Keratinocyte (primary cell): Measurements from ENCODE around the gene PTPRN2. TPM values are rescaled to one million over a fixed set of nuclear protein-coding genes. Genes with fewer than 3 reads are reported as not detected.

Source experiments
- DNase-seq: peaks from one replicate; pipeline ENCODE4 v3.0.0-alpha.2; 2011; ENCODE audit warnings: low read depth, missing footprints, low spot score
- FAIRE-seq: peaks from 2 replicates; lab custom pipeline; 2011; peaks lifted over from hg19 to GRCh38; lab: Jason Lieb, UNC
- H2AFZ ChIP-seq: 2 replicates; pipeline ENCODE4 v1.6.0; 2012; ENCODE audit warnings: low read length, control low read depth, inconsistent platforms; ENCODE audit not compliant: control insufficient read depth
- H3K27ac ChIP-seq: 2 replicates; pipeline ENCODE4 v1.5.1; 2011; ENCODE audit warnings: low read length; ENCODE audit not compliant: control insufficient read depth, insufficient read depth
- H3K27me3 ChIP-seq: 3 replicates; pipeline ENCODE4 v1.6.0; 2011; ENCODE audit warnings: low read length; ENCODE audit not compliant: control insufficient read depth, insufficient read depth; ENCODE audit errors: extremely low read depth
- H3K36me3 ChIP-seq, 2 experiments: 2 replicates in 1 of 2; 3 replicates in 1 of 2; pipeline ENCODE4 v1.5.1; 2011; ENCODE audit warnings: low read length in 2 of 2, mild to moderate bottlenecking in 1 of 2; ENCODE audit not compliant: control insufficient read depth in 2 of 2, insufficient read depth in 2 of 2; ENCODE audit errors: extremely low read depth in 1 of 2
- H3K4me1 ChIP-seq: 3 replicates; pipeline ENCODE4 v1.5.1; 2011; ENCODE audit warnings: low read length; ENCODE audit not compliant: control insufficient read depth, insufficient read depth; ENCODE audit errors: extremely low read depth
- H3K4me2 ChIP-seq: 3 replicates; pipeline ENCODE4 v1.6.0; 2011; ENCODE audit warnings: low read depth, low read length; ENCODE audit not compliant: control insufficient read depth, insufficient read depth; ENCODE audit errors: extremely low read depth
- H3K4me3 ChIP-seq, 3 experiments: fragments of 200-600 bp in 1 of 3; sonication (generic) in 1 of 3; 2 replicates in 2 of 3; 3 replicates in 1 of 3; pipeline ENCODE4 v1.5.1; 2011 to 2016; ENCODE audit warnings: low read length in 3 of 3, mild to moderate bottlenecking in 3 of 3, control low read depth in 2 of 3, inconsistent platforms in 1 of 3, low read depth in 1 of 3, mixed read lengths in 1 of 3, mixed run types in 1 of 3, moderate library complexity in 1 of 3; ENCODE audit not compliant: control insufficient read depth in 2 of 3, insufficient read depth in 2 of 3; ENCODE audit errors: extremely low read depth in 1 of 3
- H3K79me2 ChIP-seq: 2 replicates; pipeline ENCODE4 v1.6.0; 2012; ENCODE audit warnings: low read length; ENCODE audit not compliant: control insufficient read depth, insufficient read depth
- H3K9ac ChIP-seq: 3 replicates; pipeline ENCODE4 v1.6.0; 2011; ENCODE audit warnings: low read length; ENCODE audit not compliant: control insufficient read depth, insufficient read depth; ENCODE audit errors: extremely low read depth
- H3K9me1 ChIP-seq: 3 replicates; pipeline ENCODE4 v1.6.0; 2011; ENCODE audit warnings: low read length; ENCODE audit not compliant: control insufficient read depth, insufficient read depth; ENCODE audit errors: extremely low read depth
- H3K9me3 ChIP-seq: 2 replicates; pipeline ENCODE4 v1.5.1; 2012; ENCODE audit warnings: low read depth, low read length; ENCODE audit not compliant: control insufficient read depth
- H4K20me1 ChIP-seq: 3 replicates; pipeline ENCODE4 v1.6.0; 2011; ENCODE audit warnings: low read length; ENCODE audit not compliant: control insufficient read depth, insufficient read depth; ENCODE audit errors: extremely low read depth
- EZH2 ChIP-seq: IDR thresholded peaks from one replicate; pipeline ENCODE4 v1.6.1; 2012; ENCODE audit warnings: inconsistent platforms, mild to moderate bottlenecking, low read length, moderate library complexity
- dilution Hi-C: fragments of 300-500 bp; cut with MboI; formaldehyde crosslinking; loops from one replicate; pipeline ENCODE4 v1.7.0; 2020; ENCODE audit warnings: low sequenced_read_pairs; ENCODE audit not compliant: extremely low pct_ligation_motif_present
- polyA plus RNA-seq, 5 experiments: library from polyadenylated mRNA; depleted of rRNA in 3 of 5; stranded (reverse) in 3 of 5; stranded (forward) in 1 of 5; unstranded in 1 of 5; fragments of >200 nt; gene quantifications; 1 replicate in 1 of 5; 2 replicates in 3 of 5; 3 replicates in 1 of 5; pipeline versions ENCODE4 v1.2.1 to v1.2.3, GENCODE V29; 2011 to 2012; ENCODE audit warnings: missing spikeins in 2 of 5, low read depth in 1 of 5, low replicate concordance in 1 of 5
- TF ChIP-seq, protein P1 (sequence below), 3 experiments: IDR thresholded peaks in 1 of 3; conservative IDR thresholded peaks in 1 of 3; optimal IDR thresholded peaks in 1 of 3; 2 replicates in 2 of 3; 3 replicates in 1 of 3; pipeline versions ENCODE3 to v1.5.1; 2011; ENCODE audit warnings: low read length in 3 of 3, mild to moderate bottlenecking in 3 of 3, moderate library complexity in 2 of 3, control low read depth in 1 of 3, inconsistent platforms in 1 of 3; ENCODE audit not compliant: insufficient read depth in 2 of 3; ENCODE audit errors: extremely low read depth in 1 of 3

PTPRN2 gene
- polyA plus RNA-seq, 1 donor (not counting 4 experiments of a cell fraction or from before 2014, with no cell fraction given) = not detected

GRCh38 chr7:157614457-157615020 lies 973.1 kb downstream of the PTPRN2 start:
- Histone ChIP-seq H3K4me2 (no peak overlapping the region), H3K9me1 (no peaks in the 10 kb centered on the region), H3K4me1 (no peaks in the 10 kb centered on the region), H2AFZ (no peak overlapping the region), H3K27ac (no peak overlapping the region), H3K36me3 (no peaks in the 10 kb centered on the region), H3K4me3 (no peak overlapping the region), H3K27me3 (peaks cover 3% of the 10 kb centered on the region), H3K9ac (no peak overlapping the region), H3K9me3 (peaks cover 15% of the 10 kb centered on the region), H3K79me2 (no peaks in the 10 kb centered on the region), H4K20me1 (no peaks in the 10 kb centered on the region)
- FAIRE-seq (no peak), DNase-seq (no peak)
- TF ChIP-seq, protein P1, sequence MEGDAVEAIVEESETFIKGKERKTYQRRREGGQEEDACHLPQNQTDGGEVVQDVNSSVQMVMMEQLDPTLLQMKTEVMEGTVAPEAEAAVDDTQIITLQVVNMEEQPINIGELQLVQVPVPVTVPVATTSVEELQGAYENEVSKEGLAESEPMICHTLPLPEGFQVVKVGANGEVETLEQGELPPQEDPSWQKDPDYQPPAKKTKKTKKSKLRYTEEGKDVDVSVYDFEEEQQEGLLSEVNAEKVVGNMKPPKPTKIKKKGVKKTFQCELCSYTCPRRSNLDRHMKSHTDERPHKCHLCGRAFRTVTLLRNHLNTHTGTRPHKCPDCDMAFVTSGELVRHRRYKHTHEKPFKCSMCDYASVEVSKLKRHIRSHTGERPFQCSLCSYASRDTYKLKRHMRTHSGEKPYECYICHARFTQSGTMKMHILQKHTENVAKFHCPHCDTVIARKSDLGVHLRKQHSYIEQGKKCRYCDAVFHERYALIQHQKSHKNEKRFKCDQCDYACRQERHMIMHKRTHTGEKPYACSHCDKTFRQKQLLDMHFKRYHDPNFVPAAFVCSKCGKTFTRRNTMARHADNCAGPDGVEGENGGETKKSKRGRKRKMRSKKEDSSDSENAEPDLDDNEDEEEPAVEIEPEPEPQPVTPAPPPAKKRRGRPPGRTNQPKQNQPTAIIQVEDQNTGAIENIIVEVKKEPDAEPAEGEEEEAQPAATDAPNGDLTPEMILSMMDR (optimal IDR thresholded peaks at IDR 0.05 in 1 of 3, IDR thresholded peaks at IDR 0.05 in 1 of 3, conservative IDR thresholded peaks at IDR 0.05 in 1 of 3; ENCODE audit: extremely low read depth in 1 of 3, insufficient read depth in 2 of 3, low read length in 3 of 3) = no peak
- TF ChIP-seq EZH2 = no peak
- dilution Hi-C loops = no loop called here

- no peaks in the 10 kb centered on the region for H4K20me1 ChIP-seq
- H3K36me3 ChIP-seq = no peaks in the 10 kb centered on the region
- H3K9me1 ChIP-seq = no peaks in the 10 kb centered on the region
- dilution Hi-C loops = no loop called here
- DNase-seq (no peak), FAIRE-seq (no peak)
- H3K27ac ChIP-seq = no peak overlapping the region
- H3K9ac ChIP-seq = no peak overlapping the region
- H3K27me3 ChIP-seq = peaks cover 3% of the 10 kb centered on the region
- no peaks in the 10 kb centered on the region for H3K4me1 ChIP-seq
- peaks cover 15% of the 10 kb centered on the region for H3K9me3 ChIP-seq
- no peak overlapping the region for H3K4me2 ChIP-seq
- no peak for TF ChIP-seq EZH2
- TF ChIP-seq, protein P1 (optimal IDR thresholded peaks at IDR 0.05 in 1 of 3, IDR thresholded peaks at IDR 0.05 in 1 of 3, conservative IDR thresholded peaks at IDR 0.05 in 1 of 3; ENCODE audit: extremely low read depth in 1 of 3, insufficient read depth in 2 of 3, low read length in 3 of 3) = no peak
- H2AFZ ChIP-seq = no peak overlapping the region
- no peak overlapping the region for H3K4me3 ChIP-seq
- no peaks in the 10 kb centered on the region for H3K79me2 ChIP-seq
Observed at GRCh38 chr7:157613575-157614322, 973.9 kb downstream of the PTPRN2 start.
